ENCODE data around the gene CD248.

- TF ChIP-seq CTCF (IDR thresholded peaks at IDR 0.05): no peak
- TF ChIP-seq ZFX (IDR thresholded peaks at IDR 0.05; ENCODE audit: borderline replicate concordance): no peak
Measured at GRCh38 chr11:66266378-66267038, 50.3 kb downstream of the CD248 start.
